Measurements from ENCODE around the gene LONRF2.

DNA sequence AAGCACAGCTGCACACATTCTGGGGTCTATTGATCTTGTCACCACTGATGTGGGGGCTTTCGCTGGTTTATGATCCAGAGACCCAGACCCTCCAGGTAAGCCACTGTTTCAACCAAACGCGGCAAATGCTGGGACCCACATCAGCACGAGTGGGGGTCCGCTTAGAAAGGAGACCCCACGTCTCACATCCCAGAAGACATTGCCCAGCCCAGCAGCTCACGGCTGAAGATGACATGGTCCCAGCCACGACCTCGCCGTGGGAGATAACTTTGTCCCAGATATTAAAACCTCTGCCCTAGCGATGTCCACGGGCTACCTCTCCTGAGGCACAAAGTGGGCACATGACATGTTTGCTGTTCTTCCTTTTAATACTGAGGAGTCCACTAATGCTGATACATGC is 43.8 kb downstream of the LONRF2 start:
- TF ChIP-seq POLR2A (IDR thresholded peaks at IDR 0.05; ENCODE audit: low read depth): no peak
- TF ChIP-seq, protein P1, sequence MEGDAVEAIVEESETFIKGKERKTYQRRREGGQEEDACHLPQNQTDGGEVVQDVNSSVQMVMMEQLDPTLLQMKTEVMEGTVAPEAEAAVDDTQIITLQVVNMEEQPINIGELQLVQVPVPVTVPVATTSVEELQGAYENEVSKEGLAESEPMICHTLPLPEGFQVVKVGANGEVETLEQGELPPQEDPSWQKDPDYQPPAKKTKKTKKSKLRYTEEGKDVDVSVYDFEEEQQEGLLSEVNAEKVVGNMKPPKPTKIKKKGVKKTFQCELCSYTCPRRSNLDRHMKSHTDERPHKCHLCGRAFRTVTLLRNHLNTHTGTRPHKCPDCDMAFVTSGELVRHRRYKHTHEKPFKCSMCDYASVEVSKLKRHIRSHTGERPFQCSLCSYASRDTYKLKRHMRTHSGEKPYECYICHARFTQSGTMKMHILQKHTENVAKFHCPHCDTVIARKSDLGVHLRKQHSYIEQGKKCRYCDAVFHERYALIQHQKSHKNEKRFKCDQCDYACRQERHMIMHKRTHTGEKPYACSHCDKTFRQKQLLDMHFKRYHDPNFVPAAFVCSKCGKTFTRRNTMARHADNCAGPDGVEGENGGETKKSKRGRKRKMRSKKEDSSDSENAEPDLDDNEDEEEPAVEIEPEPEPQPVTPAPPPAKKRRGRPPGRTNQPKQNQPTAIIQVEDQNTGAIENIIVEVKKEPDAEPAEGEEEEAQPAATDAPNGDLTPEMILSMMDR (IDR thresholded peaks at IDR 0.05): no peak
- no peak for TF ChIP-seq POLR2AphosphoS5 (IDR thresholded peaks at IDR 0.05)

Measured in esophagus muscularis mucosa (tissue), 3 donors.